NCI-H1048 (cell line): ENCODE measurements around the gene CLDN7.

Source experiments
- DNase-seq: peaks from one replicate; lab custom pipeline; 2025; lab: John Stamatoyannopoulos, UW

The CLDN7 gene

DNA sequence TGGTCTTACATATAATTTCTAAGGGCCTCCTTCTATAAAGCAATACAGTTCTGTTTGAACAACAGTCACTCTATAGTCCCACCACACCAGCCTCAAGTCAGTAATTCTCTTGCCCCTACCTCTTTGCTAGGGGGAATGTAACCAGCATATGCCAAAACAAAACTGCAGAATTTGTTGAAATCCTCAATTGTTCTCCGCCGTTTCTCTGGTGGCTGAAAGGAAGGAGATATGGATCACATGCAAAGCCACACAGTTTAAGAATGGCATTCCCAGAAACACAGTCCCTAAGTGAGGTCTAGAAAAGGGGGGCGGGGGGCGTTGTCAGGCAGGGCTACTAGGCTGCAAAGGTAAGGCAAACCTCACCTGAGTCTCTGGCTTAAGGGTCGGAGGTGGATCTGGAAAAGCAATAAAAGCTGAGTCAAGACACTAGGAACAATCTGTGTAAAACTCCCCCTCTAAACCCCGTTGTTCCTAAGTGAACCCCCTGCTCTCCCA lies 25.0 kb downstream of the CLDN7 start:
- DNase-seq = no peak

DNA sequence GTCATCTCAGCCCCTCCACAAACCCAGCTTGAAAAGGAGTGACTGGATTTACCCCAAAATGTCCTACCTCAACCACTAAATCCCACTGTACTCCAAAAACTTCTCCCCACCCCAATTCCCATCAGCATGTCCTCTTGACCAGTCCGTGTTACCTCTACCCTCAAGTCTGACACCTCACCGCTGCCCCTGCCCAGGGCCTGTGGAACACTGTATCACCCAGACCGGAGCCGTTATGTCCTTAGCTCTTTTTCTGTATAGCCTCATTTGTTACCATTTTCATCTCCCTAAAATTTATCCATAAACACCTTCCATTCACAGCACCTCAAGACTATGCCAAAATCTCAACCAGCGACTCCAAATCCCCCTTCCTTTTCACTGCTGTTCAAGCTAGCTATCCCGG lies 25.5 kb downstream of the CLDN7 start:
- DNase-seq = no peak

DNA sequence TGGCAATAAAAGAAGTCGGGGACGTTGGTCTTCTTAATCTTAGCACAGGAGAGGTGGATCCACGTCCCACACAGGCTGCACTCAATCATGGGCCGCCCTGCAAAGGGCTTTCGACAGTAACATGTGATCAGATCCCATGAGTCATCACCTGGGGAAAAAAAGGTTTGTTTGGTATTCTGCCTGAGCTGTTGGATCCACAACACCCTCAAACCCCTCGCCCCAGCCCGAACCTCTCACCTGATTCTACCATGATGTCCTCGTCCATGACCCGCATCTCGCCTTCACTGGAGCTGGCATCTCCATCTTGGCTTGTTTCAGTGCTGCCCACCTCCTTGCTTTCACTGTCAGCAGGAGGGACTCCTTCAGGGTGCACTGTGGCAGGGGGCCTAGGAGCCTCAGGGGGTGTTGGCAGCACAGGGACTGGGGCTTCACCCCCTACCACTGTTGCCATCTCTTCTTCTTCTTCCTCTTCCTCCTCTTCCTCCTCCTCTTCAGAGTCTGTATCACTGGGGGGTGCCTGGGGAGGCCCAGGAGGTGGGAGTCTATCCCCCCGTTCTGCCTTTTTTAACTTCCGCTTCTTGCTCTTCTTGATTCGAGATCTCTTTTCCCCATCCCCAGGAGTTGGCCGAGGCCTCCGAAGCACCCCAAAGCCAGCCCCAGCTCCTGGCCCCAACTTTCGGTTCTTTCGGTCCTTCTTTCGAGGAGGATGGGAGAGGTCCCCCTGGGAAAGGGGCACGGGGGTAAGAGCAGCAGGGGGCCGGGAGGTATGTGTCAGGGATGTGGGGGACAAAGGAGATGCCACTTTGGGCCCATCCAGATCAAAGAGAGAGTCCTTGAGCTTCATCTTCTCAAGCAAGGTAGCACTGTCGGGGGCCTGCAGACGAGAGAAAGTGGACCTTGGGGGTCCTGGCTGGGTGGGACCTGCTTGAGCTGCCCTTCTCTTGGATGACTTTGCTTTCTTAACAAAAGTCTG lies 26.3 kb downstream of the CLDN7 start:
- no peak for DNase-seq

DNA sequence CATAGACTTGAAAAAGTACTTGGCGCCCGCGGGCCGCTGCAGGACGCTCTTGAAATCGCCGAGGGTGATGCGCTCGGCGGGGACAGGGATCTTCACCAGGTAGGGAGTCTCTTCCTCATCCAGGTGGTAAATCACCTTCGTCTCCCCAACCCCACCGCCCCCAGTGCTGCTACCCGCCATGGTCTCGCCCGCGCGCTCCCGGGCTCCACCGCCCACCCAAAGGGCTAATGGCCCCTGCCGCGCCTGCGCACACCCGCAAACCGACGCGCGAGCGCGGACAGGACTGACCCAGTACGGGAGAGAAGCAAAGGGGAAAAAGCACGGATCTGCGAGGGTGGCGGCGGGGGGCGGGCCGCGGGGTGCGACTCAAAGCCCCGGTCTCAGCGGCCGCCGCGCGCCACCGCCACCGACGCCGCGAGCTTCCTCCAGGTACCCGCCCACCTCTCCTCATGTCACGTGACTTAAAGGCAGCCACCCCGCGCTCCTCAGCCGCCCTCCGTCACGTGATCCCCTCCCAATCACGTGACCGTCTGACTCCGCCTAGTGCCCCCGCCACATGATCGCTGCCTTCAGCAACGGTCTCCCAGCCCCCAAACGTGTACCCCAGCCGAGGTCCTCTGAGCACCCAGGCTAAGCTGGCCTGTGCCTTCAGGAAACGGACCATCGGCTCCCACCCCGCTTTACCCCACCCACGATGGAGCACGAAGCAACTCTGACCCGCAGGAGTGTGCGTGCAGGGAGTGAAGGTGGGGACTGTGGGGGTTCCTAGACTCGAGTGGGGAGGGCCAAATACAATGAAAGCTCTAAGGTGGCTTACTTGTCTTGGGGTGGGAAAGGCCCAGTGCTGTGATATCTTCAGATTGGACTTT lies 28.0 kb downstream of the CLDN7 start, which contains the start of gene DVL2:
TSS of gene DVL2 (minus strand) at position 435 of the 869 bp plus-strand sequence. CDS start at position 180, 255 bp downstream.
- peak; percentile 83 for DNase-seq

DNA sequence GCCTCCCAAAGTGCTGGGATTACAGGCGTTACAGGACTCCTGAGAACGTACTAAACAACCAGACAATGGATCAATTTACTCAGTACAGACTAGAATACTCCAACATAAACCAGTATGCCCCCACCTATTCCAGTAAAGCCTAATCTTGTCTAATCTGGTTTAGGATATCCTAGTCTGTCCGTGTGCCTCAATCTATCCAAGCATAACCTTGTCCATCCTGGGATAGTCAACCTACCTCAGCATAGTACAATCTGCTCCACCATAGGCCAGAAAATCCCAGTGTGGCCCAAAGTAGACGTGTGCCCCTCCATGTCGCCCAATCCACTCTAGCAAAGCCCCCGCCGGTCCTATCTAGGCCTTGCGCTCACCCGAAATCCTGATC lies 28.6 kb downstream of the CLDN7 start:
- DNase-seq = no peak

DNA sequence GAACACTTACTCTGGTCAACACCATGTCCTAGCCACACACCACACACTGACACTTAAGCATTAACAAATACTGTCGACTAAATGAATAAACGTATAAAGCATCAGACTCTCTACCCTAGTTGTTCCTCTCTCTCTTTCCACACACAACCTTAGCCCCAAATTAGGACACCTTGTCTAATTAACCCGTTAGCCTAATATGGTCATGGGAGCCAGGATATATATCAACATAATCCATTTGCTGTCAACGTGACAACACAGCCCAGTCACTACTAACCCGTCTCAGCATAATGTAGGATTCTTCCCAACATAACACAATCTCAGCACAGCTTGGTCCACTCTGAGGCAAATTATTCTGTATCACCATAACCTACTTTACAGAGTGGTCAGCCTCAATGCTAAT lies 30.2 kb downstream of the CLDN7 start:
- no peak for DNase-seq

DNA sequence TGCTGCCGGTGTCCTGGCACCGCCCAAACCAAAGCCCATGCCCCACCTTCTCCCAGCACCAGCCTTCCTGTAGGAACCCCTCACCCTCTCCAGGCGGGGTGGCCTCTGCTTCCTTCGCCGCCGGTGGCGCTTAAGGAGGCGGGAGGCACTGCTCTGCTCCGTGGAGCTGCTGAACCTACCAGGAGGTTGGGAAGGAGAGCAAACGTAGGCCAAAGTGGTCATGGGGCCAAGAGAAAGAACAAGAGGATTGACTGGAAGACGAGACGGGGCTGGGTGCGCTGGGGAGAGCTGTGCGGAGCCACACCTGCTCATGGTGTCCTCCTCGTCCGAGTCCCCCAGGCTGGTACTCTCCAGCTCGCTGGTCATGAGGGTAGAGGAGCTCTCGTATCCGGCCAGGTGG lies 32.8 kb downstream of the CLDN7 start:
- no peak for DNase-seq

DNA sequence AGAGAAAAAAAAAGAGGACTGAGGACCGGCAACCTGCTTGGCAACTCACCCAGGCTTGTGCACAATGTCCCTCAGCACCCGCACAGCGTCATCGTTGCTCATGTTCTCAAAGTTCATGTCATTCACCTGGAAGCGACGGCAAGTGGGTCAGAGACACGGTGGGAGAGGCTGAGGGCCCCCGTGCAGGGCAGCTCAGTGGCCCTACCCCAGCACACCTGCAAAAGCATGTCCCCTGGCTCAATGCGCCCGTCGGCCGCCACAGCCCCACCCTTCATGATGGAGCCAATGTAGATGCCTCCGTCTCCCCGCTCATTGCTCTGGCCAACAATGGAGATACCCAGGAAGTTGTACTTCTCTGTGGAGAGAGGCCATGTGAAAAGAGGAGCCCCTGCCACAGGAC lies 33.4 kb downstream of the CLDN7 start:
- DNase-seq = no peak

DNA sequence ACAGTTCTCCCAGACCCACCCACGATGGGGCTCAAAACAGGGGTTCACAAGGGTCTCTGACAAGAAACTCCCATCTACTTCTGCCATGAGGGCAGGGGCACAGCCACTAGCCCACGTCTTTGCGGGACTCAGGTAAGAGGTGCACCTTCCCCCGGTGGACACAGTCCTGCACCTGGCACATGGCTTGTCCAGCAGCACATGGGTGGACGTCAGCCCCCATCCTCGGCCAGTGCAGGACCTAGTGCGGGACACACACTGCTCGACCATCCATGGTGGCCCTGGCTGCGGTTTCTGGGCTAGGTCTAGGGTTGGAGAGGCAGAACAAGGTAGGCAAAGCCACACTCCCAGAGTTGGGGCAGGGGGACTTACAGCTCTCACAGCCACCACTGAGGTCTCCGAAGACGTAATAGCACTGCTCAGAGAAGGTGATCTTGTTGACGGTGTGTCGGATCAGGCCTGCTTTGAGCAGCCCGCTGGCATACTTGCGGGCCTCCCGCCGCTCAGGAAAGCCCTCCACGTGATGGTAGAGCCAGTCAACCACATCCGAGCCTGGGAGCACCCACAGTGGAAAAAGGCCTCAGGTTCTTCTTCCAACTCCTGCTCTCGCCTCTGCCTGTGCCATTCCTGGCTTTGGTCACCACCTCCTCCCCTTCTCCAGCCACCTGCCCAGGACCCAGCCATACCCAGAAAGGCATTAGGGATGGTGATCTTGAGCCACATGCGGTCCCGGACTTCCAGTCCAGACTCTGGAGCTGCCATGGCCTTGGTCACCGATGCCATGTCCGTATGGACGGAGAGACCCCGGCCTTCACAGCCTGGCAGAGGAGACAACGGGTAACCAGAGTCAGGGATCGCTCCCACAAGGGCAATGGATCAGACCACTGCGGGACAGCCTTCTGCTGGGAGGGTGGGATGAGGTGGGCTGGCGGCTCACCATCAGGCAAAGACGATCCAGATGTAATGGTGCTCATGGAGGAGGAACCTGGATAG lies 35.3 kb downstream of the CLDN7 start:
- no peak for DNase-seq

DNA sequence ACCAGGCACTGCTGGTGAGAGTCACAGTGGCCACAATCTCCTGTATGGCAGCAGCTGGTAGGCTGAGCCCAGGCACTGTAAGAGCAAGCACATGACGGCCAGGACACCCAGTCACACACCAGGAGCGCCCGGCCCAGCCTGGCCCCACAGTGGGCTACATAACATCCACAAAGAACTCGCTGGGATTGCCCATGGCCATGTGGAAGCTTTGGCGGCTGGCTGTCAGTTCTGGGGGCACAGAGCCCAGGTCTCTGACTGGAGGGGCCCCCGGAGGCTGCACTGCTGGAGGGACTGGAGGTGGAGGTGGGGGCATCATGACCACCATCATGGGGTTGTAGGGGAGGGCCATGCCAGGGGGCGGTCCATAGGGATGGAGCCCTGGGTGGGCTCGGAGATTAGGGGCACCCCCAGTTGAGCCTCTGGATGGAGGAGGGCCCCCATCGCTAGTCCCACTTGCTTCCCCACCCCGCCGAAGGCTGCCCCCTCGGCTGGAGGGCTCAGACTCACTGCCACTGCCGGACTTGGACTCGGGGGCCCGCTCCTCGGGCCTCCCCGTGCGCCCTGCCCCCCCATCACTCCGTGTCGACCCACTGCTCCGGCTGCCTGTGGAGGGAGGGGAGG lies 36.5 kb downstream of the CLDN7 start:
- no peak for DNase-seq

DNA sequence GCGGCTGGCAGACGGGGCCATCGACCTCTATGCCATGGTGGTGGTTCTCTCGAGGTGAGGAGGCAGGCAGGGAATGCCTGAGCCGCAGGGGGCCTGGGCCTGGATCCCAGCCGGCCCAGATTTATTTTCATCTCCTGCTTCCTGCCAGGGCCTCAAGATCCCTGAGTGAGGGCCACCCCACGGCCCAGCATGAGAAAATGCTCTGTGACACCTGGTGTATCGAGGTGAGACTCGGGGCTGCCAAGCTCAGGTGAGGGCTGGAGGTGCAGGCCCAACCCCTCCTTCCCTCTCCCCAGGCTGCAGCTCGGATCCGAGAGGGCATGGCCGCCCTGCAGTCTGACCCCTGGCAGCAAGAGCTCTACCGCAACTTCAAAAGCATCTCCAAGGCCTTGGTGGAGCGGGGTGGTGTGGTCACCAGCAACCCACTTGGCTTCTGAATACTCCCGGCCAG lies 37.6 kb downstream of the CLDN7 start:
- DNase-seq = no peak

DNA sequence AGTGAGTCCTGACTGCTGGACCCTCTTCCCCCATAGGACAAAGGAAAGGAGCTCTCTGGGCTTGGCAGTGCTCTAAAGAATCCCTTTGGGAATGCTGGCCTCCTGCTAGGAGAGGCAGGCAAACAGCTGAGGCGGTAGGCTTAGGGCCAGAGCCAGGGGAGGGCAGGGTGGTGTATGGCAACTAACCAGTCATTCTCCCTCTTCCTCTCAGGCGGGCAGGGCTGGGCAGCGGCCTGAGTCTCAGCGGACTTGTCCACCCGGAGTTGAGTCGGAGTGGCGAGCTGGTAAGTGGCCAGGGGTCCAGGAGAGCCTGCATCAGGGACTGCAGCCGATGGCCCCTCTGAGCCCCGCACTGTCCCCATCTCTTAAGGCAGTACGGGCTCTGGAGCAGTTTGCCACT lies 38.2 kb downstream of the CLDN7 start:
- no peak for DNase-seq

DNA sequence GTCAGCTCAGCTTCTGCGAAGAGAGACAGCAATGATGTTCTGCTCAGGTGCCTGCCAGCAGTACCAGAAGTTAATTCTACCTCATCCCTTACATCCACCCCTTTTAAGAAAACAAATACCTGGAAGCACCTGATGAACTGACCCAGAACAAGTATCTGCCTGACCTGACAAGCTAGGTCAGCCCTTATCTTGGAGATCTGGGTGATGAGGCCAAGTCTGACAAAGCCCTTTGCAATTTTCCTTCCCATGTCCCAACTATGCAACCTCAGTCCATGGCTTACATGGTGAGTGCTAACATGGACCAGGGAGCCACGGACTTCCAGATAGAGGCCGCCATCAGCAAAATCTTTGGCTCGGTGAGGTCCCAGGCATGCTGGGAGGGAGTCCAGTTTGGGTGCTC lies 38.9 kb downstream of the CLDN7 start:
- DNase-seq = no peak

DNA sequence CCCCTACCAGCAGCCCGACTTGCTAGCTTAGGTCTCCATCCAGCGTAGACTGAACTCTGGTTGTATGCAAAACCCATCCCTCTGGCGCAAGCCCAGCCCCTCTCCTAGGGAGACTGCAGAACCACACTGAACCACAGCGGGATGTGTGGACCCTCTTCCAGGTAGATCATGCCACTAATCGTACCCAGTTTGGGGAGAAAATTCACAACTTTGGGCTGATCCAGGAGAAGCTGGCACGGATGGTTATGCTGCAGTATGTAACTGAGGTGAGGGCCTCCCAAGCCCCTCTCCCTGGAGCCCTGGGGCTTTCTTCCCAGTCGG lies 39.3 kb downstream of the CLDN7 start:
- no peak for DNase-seq

DNA sequence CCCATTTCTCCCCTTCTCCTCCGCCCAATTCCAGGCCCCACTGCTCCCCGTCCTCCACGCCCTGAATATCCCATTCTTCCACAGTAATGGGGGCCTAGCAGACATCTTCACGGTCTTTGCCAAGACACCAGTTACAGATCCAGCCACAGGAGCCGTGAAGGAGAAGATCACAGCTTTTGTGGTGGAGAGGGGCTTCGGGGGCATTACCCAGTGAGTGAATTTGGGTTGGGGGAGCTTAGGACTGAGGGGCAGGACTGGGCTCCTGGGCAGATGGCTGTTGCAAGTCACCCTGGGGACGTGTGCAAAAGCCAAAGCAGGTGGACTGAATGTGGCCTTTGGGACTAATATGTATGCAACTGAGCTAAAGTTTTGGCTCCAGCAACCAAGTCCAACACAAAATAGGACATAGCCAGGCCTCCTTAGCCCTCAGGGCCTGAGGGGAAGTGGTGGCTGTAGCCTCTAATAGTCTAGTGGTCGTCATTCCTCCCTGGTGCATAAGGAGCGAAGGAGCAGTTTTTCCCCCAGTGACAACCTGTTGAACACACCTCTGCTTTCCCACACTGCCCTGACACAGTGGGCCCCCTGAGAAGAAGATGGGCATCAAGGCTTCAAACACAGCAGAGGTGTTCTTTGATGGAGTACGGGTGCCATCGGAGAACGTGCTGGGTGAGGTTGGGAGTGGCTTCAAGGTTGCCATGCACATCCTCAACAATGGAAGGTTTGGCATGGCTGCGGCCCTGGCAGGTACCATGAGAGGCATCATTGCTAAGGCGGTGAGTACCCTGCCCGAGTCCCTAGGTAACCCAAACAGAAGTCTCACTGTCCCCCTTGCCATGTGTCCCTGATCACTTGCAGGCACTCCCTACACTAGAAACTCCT lies 39.9 kb downstream of the CLDN7 start:
- DNase-seq = no peak

DNA sequence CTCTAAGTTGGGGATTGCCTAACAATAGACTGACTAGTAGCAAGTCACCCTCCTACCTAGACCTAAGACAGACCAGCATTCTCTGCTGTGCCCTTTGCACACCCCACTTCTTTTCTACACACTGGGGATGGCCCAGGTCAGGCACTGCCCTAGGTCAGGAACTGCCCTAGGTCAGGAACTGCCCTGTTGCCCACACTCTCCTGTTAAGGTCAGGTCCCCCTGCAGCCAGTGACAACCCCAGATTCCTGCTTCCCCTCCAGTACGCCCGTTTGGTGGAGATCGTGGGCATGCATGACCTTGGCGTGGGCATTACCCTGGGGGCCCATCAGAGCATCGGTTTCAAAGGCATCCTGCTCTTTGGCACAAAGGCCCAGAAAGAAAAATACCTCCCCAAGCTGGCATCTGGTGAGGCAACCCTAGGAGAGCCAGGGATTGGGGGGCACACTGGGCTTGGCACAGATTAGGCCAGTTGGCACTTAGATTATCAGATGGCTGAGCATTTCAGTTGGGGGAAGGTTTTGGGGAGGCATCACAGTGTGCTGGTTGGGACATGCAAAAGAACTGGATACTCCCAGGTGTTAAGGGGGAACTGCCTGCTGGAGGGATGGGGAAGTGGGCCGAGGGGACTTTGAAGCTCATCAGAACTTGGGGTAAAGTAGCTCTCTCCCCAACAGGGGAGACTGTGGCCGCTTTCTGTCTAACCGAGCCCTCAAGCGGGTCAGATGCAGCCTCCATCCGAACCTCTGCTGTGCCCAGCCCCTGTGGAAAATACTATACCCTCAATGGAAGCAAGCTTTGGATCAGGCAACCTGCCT lies 40.8 kb downstream of the CLDN7 start:
- DNase-seq = no peak

DNA sequence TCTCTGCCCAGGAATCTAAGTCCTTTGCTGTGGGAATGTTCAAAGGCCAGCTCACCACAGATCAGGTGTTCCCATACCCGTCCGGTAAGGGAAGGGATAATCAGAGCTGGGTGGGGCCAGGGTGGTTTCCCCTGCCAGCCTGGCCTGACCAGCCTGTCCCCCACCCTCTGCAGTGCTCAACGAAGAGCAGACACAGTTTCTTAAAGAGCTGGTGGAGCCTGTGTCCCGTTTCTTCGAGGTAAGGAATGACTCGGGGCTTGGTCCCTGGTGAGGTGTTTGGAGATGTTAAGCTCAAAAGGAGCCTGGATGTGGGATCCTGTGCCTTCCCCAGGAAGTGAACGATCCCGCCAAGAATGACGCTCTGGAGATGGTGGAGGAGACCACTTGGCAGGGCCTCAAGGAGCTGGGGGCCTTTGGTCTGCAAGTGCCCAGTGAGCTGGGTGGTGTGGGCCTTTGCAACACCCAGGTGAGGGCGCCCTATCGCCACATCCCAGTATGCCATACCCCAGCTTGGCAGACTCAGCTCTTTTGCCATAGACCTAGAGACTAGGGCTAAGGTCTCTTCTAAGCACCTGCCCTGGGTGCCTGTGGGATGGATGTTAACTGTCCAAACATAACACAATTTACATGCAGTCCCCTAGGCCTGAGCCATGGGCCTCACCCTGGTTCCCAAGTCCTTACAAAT lies 41.5 kb downstream of the CLDN7 start:
- no peak for DNase-seq

DNA sequence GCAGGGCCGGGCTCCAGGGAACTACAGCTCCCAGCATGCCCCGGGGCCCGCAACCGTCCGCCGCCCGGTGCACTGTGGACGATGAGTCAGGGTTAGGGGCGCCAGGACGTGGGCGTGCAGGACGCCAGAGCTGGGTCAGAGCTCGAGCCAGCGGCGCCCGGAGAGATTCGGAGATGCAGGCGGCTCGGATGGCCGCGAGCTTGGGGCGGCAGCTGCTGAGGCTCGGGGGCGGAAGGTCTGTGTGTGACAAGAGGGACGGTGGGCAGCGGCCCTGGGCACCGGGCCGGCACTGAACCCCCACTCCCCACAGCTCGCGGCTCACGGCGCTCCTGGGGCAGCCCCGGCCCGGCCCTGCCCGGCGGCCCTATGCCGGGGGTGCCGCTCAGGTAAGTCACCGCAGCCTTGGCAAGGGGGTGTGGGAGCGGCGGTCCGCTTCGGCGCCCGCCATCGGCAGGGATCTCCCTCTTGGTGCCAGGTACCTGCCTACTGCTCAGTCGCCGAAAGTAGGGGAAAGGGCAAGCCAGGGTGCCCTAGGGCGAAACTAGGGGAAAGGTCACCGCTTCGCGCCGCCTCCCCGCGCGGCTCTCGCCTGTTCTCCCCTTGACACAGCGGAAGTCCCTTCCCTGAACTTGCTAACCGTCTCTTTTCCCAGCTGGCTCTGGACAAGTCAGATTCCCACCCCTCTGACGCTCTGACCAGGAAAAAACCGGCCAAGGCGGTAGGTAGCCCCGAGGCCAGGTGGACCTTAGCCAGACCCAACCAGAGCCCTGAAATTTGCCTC lies 42.3 kb downstream of the CLDN7 start, which contains the start of the genes ACADVL and DLG4:
TSS of gene ACADVL (plus strand) at position 127 of the 781 bp plus-strand sequence. CDS start at position 174, 47 bp downstream.
TSS of gene DLG4 (minus strand) at position 25 of the 781 bp plus-strand sequence.
- no peak for DNase-seq
